HG03060 (cell line): ENCODE data around the gene KPTN.
"Not testable (repeated sequence)": the region's sequence is repeated elsewhere in the genome, so short reads cannot be mapped to it uniquely, and the experiment has no call there.

ENCODE experiments used
- ATAC-seq: cut with Tn5 transposase; IDR thresholded peaks from one replicate; pipeline ENCODE4 v1.9.1; 2021; ENCODE audit warnings: low read depth, moderate number of reproducible peaks; ENCODE audit not compliant: unreplicated experiment

The KPTN gene

GRCh38 chr19:47492571-47493377 lies 8.8 kb upstream of the KPTN start:
- no peak for ATAC-seq

GRCh38 chr19:47492137-47492533 lies 8.1 kb upstream of the KPTN start:
- no peak for ATAC-seq

- no peak for ATAC-seq
Measured at GRCh38 chr19:47491358-47492136, 7.5 kb upstream of the KPTN start.

- ATAC-seq, result no peak
Measured at GRCh38 chr19:47490847-47491246, 6.8 kb upstream of the KPTN start.

GRCh38 chr19:47490031-47490430 lies 6.0 kb upstream of the KPTN start:
- ATAC-seq, result no peak

GRCh38 chr19:47489072-47489914 lies 5.3 kb upstream of the KPTN start:
- no peak for ATAC-seq

- ATAC-seq, result no peak
Measured at GRCh38 chr19:47487551-47488515, 3.8 kb upstream of the KPTN start.

- no peak for ATAC-seq
Measured at GRCh38 chr19:47486900-47487299, 2.9 kb upstream of the KPTN start.

- not testable (repeated sequence) for ATAC-seq
Measured at GRCh38 chr19:47486220-47486619, 2.2 kb upstream of the KPTN start.

- no peak for ATAC-seq
Measured at GRCh38 chr19:47485210-47485609, 1.2 kb upstream of the KPTN start.

GRCh38 chr19:47483200-47483599 lies 819 bp downstream of the KPTN start:
- no peak for ATAC-seq

GRCh38 chr19:47481460-47482052 lies 2.5 kb downstream of the KPTN start:
- no peak for ATAC-seq

- no peak for ATAC-seq
Measured at GRCh38 chr19:47480658-47481057, 3.4 kb downstream of the KPTN start.

- no peak for ATAC-seq
Measured at GRCh38 chr19:47479701-47480503, 4.1 kb downstream of the KPTN start.

- ATAC-seq, result no peak
Measured at GRCh38 chr19:47476438-47476972, 7.5 kb downstream of the KPTN start.

- no peak for ATAC-seq
Measured at GRCh38 chr19:47475465-47475864, 8.6 kb downstream of the KPTN start.

GRCh38 chr19:47473336-47473735 lies 10.7 kb downstream of the KPTN start:
- ATAC-seq, result no peak

GRCh38 chr19:47471733-47472457 lies 12.1 kb downstream of the KPTN start, which contains the start of gene SLC8A2:
TSS of gene SLC8A2 (minus strand) at chr19:47471893. CDS start at chr19:47466403, 5,490 bp downstream.
- no peak for ATAC-seq
